HG02759 (cell line): Measurements from ENCODE around the gene WFS1.

Experiments
- ATAC-seq: cut with Tn5 transposase; IDR thresholded peaks from one replicate; pipeline ENCODE4 v1.9.1; 2021; ENCODE audit warnings: mild to moderate bottlenecking, moderate library complexity; ENCODE audit not compliant: unreplicated experiment

Gene WFS1

GRCh38 chr4:6269616-6270511 lies at the start of gene WFS1:
WFS1 (plus strand) TSS chr4:6269850; CDS start chr4:6277456, 7,606 bp downstream.
- ATAC-seq, result peak; percentile 100

- ATAC-seq, result no peak
Measured at GRCh38 chr4:6221301-6221850, 48.3 kb upstream of the WFS1 start.

GRCh38 chr4:6221851-6222760 lies 47.5 kb upstream of the WFS1 start:
- no peak for ATAC-seq

- ATAC-seq, result no peak
Measured at GRCh38 chr4:6222761-6223292, 46.8 kb upstream of the WFS1 start.

GRCh38 chr4:6224735-6225134 lies 44.9 kb upstream of the WFS1 start:
- ATAC-seq, result no peak

GRCh38 chr4:6225469-6225868 lies 44.2 kb upstream of the WFS1 start:
- no peak for ATAC-seq

GRCh38 chr4:6226506-6226905 lies 43.1 kb upstream of the WFS1 start:
- no peak for ATAC-seq

- no peak for ATAC-seq
Measured at GRCh38 chr4:6227412-6228157, 42.1 kb upstream of the WFS1 start.

GRCh38 chr4:6228158-6229067 lies 41.2 kb upstream of the WFS1 start:
- no peak for ATAC-seq

GRCh38 chr4:6229095-6229494 lies 40.6 kb upstream of the WFS1 start:
- no peak for ATAC-seq

- ATAC-seq, result no peak
Measured at GRCh38 chr4:6229671-6230501, 39.8 kb upstream of the WFS1 start.

GRCh38 chr4:6230502-6230785 lies 39.2 kb upstream of the WFS1 start:
- ATAC-seq, result no peak

GRCh38 chr4:6230827-6231662 lies 38.6 kb upstream of the WFS1 start:
- no peak for ATAC-seq

- ATAC-seq, result no peak
Measured at GRCh38 chr4:6231663-6232165, 37.9 kb upstream of the WFS1 start.

GRCh38 chr4:6232836-6233785 lies 36.5 kb upstream of the WFS1 start:
- ATAC-seq, result no peak

- ATAC-seq, result no peak
Measured at GRCh38 chr4:6233929-6234328, 35.7 kb upstream of the WFS1 start.

- ATAC-seq, result no peak
Measured at GRCh38 chr4:6235012-6235411, 34.6 kb upstream of the WFS1 start.
